A549 (cell line): Measurements from ENCODE around the gene APCDD1L.

Experiments
- JUN ChIP-seq, 2 experiments: fragments of >200 bp; sonication (Bioruptor Twin); formaldehyde crosslinking; IDR thresholded peaks; 2 replicates in 1 of 2; 3 replicates in 1 of 2; pipeline ENCODE4 v1.6.1; 2016 to 2017
- POLR2AphosphoS2 ChIP-seq: conservative IDR thresholded peaks from 2 replicates; pipeline ENCODE4 v1.6.1; 2012; ENCODE audit warnings: low read length, improper control_type of control experiment, inconsistent platforms
- RFX5 ChIP-seq: fragments of 450-650 bp; IDR thresholded peaks from 2 replicates; pipeline ENCODE4 v1.7.1; 2014; ENCODE audit warnings: antibody characterized with exemption, mild to moderate bottlenecking, moderate library complexity
- TF ChIP-seq, protein P1 (sequence below): IDR thresholded peaks from 2 replicates; pipeline ENCODE4 v1.6.1; 2012
- TF ChIP-seq, protein P2 (sequence below): fragments of 200-600 bp; sonication (generic); IDR thresholded peaks from 2 replicates; pipeline ENCODE4 v1.6.1; 2016; ENCODE audit warnings: antibody characterized with exemption, mild to moderate bottlenecking, moderate library complexity
- TF ChIP-seq, protein P3 (sequence below): fragments of >200 bp; sonication (Bioruptor Twin); formaldehyde crosslinking; IDR thresholded peaks from 3 replicates; pipeline ENCODE4 v1.5.1; 2016

DNA sequence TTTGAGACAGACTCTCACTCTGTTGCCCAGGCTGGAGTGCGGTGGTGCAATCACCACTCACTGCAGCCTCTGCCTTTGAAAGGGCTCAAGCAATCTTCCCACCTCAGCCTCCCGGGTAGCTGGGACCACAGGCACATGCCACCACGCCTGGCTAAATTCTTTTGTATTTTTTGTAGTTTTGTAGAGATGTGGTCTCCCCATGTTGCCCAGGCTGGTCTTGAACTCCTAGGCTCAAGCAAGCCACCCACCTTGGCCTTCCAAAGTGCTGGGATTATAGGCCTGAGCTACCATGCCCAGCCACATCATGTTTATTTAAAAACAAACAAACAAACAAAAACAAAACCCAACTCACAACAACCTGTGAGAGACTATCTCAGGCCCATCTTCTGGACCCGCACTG, 29.7 kb upstream of the APCDD1L start:
- TF ChIP-seq RFX5 (no peak), POLR2AphosphoS2 (no peak), JUN (IDR thresholded peaks at IDR 0.05) (no peak)
- TF ChIP-seq, protein P1, sequence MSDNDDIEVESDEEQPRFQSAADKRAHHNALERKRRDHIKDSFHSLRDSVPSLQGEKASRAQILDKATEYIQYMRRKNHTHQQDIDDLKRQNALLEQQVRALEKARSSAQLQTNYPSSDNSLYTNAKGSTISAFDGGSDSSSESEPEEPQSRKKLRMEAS: no peak
- TF ChIP-seq, protein P2, sequence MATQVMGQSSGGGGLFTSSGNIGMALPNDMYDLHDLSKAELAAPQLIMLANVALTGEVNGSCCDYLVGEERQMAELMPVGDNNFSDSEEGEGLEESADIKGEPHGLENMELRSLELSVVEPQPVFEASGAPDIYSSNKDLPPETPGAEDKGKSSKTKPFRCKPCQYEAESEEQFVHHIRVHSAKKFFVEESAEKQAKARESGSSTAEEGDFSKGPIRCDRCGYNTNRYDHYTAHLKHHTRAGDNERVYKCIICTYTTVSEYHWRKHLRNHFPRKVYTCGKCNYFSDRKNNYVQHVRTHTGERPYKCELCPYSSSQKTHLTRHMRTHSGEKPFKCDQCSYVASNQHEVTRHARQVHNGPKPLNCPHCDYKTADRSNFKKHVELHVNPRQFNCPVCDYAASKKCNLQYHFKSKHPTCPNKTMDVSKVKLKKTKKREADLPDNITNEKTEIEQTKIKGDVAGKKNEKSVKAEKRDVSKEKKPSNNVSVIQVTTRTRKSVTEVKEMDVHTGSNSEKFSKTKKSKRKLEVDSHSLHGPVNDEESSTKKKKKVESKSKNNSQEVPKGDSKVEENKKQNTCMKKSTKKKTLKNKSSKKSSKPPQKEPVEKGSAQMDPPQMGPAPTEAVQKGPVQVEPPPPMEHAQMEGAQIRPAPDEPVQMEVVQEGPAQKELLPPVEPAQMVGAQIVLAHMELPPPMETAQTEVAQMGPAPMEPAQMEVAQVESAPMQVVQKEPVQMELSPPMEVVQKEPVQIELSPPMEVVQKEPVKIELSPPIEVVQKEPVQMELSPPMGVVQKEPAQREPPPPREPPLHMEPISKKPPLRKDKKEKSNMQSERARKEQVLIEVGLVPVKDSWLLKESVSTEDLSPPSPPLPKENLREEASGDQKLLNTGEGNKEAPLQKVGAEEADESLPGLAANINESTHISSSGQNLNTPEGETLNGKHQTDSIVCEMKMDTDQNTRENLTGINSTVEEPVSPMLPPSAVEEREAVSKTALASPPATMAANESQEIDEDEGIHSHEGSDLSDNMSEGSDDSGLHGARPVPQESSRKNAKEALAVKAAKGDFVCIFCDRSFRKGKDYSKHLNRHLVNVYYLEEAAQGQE: no peak
- TF ChIP-seq, protein P3, sequence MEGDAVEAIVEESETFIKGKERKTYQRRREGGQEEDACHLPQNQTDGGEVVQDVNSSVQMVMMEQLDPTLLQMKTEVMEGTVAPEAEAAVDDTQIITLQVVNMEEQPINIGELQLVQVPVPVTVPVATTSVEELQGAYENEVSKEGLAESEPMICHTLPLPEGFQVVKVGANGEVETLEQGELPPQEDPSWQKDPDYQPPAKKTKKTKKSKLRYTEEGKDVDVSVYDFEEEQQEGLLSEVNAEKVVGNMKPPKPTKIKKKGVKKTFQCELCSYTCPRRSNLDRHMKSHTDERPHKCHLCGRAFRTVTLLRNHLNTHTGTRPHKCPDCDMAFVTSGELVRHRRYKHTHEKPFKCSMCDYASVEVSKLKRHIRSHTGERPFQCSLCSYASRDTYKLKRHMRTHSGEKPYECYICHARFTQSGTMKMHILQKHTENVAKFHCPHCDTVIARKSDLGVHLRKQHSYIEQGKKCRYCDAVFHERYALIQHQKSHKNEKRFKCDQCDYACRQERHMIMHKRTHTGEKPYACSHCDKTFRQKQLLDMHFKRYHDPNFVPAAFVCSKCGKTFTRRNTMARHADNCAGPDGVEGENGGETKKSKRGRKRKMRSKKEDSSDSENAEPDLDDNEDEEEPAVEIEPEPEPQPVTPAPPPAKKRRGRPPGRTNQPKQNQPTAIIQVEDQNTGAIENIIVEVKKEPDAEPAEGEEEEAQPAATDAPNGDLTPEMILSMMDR: no peak
